Loucy (cell line): Measurements from ENCODE around the gene ASPHD1.

Experiments
- H2AFZ ChIP-seq: fragments of 200-600 bp; sonication (generic); 2 replicates; pipeline ENCODE4 v1.6.0; 2016; ENCODE audit warnings: antibody characterized with exemption, mild to moderate bottlenecking, low read length, moderate library complexity
- H3F3A ChIP-seq: fragments of 200-600 bp; 2 replicates; pipeline ENCODE4 v1.6.0; 2016; ENCODE audit warnings: antibody characterized with exemption, low read depth, mild to moderate bottlenecking
- H3K27me3 ChIP-seq: fragments of 200-600 bp; sonication (generic); 2 replicates; pipeline ENCODE4 v1.6.1; 2014; ENCODE audit warnings: low read length, mild to moderate bottlenecking; ENCODE audit not compliant: insufficient read depth, poor library complexity, severe bottlenecking
- H3K36me3 ChIP-seq: fragments of 200-600 bp; sonication (generic); 2 replicates; pipeline ENCODE4 v1.6.1; 2016; ENCODE audit warnings: low read length; ENCODE audit not compliant: insufficient read depth
- H3K4me1 ChIP-seq: fragments of 200-600 bp; sonication (generic); 2 replicates; pipeline ENCODE4 v1.5.1; 2014; ENCODE audit warnings: low read length, mild to moderate bottlenecking; ENCODE audit not compliant: insufficient read depth, poor library complexity, severe bottlenecking
- H3K4me2 ChIP-seq: fragments of 200-600 bp; sonication (generic); 2 replicates; pipeline ENCODE4 v1.6.0; 2014; ENCODE audit warnings: antibody characterized with exemption, low read length, low read depth, mild to moderate bottlenecking; ENCODE audit not compliant: poor library complexity, severe bottlenecking
- H3K4me3 ChIP-seq: fragments of 200-600 bp; sonication (generic); 2 replicates; pipeline ENCODE4 v1.5.1; 2014; ENCODE audit warnings: low read length, mild to moderate bottlenecking, mixed read lengths; ENCODE audit not compliant: poor library complexity, severe bottlenecking
- H3K79me2 ChIP-seq: fragments of 200-600 bp; sonication (generic); 2 replicates; pipeline ENCODE4 v1.6.1; 2014; ENCODE audit warnings: low read length; ENCODE audit not compliant: insufficient read depth
- H3K9ac ChIP-seq: fragments of 200-600 bp; sonication (generic); 2 replicates; pipeline ENCODE4 v1.6.0; 2014; ENCODE audit warnings: mild to moderate bottlenecking, low read depth, low read length, moderate library complexity; ENCODE audit not compliant: poor library complexity, severe bottlenecking
- H3K9me2 ChIP-seq: fragments of 200-600 bp; sonication (generic); replicated peaks from 2 replicates; pipeline ENCODE4 v1.6.1; 2016; ENCODE audit warnings: low read depth, low read length, mixed read lengths
- H3K9me3 ChIP-seq: fragments of 200-600 bp; sonication (generic); 2 replicates; pipeline ENCODE4 v1.6.1; 2014; ENCODE audit warnings: mild to moderate bottlenecking, antibody characterized with exemption, low read length, low read depth; ENCODE audit not compliant: insufficient read depth
- H4K20me1 ChIP-seq: fragments of 200-600 bp; sonication (generic); 2 replicates; pipeline ENCODE4 v1.6.0; 2014; ENCODE audit warnings: antibody characterized with exemption, low read length, mild to moderate bottlenecking; ENCODE audit not compliant: insufficient read depth, poor library complexity, severe bottlenecking
- CTCF ChIP-seq: fragments of 200-600 bp; sonication (generic); conservative IDR thresholded peaks from 2 replicates; pipeline ENCODE4 v1.5.1; 2014; ENCODE audit warnings: mild to moderate bottlenecking, antibody characterized with exemption, low read length
- EZH2phosphoT487 ChIP-seq: fragments of 200-600 bp; IDR thresholded peaks from 2 replicates; pipeline ENCODE4 v1.6.1; 2018; ENCODE audit warnings: antibody characterized with exemption, mild to moderate bottlenecking, moderate library complexity, borderline replicate concordance

ASPHD1 gene

GRCh38 chr16:29897333-29897732 lies 3.0 kb upstream of the ASPHD1 start:
- TF ChIP-seq CTCF (no peak), EZH2phosphoT487 (no peak)
- no peak overlapping the region for H3K9ac ChIP-seq
- H3K9me3 ChIP-seq: no peaks in the 10 kb centered on the region
- no peak overlapping the region for H3K4me3 ChIP-seq
- H3K79me2 ChIP-seq: no peaks in the 10 kb centered on the region
- peaks cover 12% of the 10 kb centered on the region for H4K20me1 ChIP-seq
- H3K4me1 ChIP-seq: peaks cover 13% of the 10 kb centered on the region
- H3F3A ChIP-seq: no peaks in the 10 kb centered on the region
- no peaks in the 10 kb centered on the region for H3K27me3 ChIP-seq
- H3K4me2 ChIP-seq: no peak overlapping the region
- no peaks in the 10 kb centered on the region for H3K36me3 ChIP-seq
- H2AFZ ChIP-seq: no peak overlapping the region
- no peaks in the 10 kb centered on the region for H3K9me2 ChIP-seq

GRCh38 chr16:29898135-29898803 lies 2.0 kb upstream of the ASPHD1 start:
- H4K20me1 ChIP-seq: peaks cover 12% of the 10 kb centered on the region
- TF ChIP-seq CTCF (no peak), EZH2phosphoT487 (no peak)
- no peak overlapping the region for H2AFZ ChIP-seq
- no peaks in the 10 kb centered on the region for H3K9me3 ChIP-seq
- no peaks in the 10 kb centered on the region for H3K79me2 ChIP-seq
- no peaks in the 10 kb centered on the region for H3K9me2 ChIP-seq
- H3K4me3 ChIP-seq: no peak overlapping the region
- H3K4me1 ChIP-seq: peaks cover 13% of the 10 kb centered on the region
- H3K36me3 ChIP-seq: no peaks in the 10 kb centered on the region
- no peak overlapping the region for H3K4me2 ChIP-seq
- H3K9ac ChIP-seq: no peak overlapping the region
- H3F3A ChIP-seq: no peaks in the 10 kb centered on the region
- no peaks in the 10 kb centered on the region for H3K27me3 ChIP-seq

GRCh38 chr16:29898804-29899515 lies 1.3 kb upstream of the ASPHD1 start:
- H3K4me1 ChIP-seq: peaks cover 13% of the 10 kb centered on the region
- H3K79me2 ChIP-seq: no peaks in the 10 kb centered on the region
- no peak overlapping the region for H3K9ac ChIP-seq
- no peak overlapping the region for H2AFZ ChIP-seq
- H3K4me3 ChIP-seq: peak overlapping the region; percentile 70
- peak overlapping the region; percentile 66 for H3K4me2 ChIP-seq
- no peak for TF ChIP-seq EZH2phosphoT487
- H3F3A ChIP-seq: no peaks in the 10 kb centered on the region
- no peaks in the 10 kb centered on the region for H3K36me3 ChIP-seq
- no peaks in the 10 kb centered on the region for H3K9me3 ChIP-seq
- H4K20me1 ChIP-seq: peaks cover 12% of the 10 kb centered on the region
- H3K27me3 ChIP-seq: no peaks in the 10 kb centered on the region
- H3K9me2 ChIP-seq: no peaks in the 10 kb centered on the region
